Fibroblast of the aortic adventitia (primary cell): ENCODE results near the gene RASSF7. TPM values are rescaled to one million over a fixed set of nuclear protein-coding genes. Genes with fewer than 3 reads are reported as not detected.

Experiments
- DNase-seq: peaks from one replicate; pipeline ENCODE4 v3.0.0-alpha.2; 2010; ENCODE audit warnings: low read depth
- H3K4me3 ChIP-seq: 2 replicates; pipeline ENCODE4 v1.5.1; 2011; ENCODE audit warnings: low read depth, mild to moderate bottlenecking, control low read depth, low read length, moderate library complexity
- total RNA-seq: library from RNA; depleted of rRNA; stranded (reverse); fragments of >200 nt; gene quantifications from 2 replicates; pipeline ENCODE4 v1.2.3, GENCODE V29; 2012; ENCODE audit warnings: low replicate concordance
- TF ChIP-seq, protein P1 (sequence below): IDR thresholded peaks from 2 replicates; pipeline ENCODE4 v1.5.1; 2011; ENCODE audit warnings: mild to moderate bottlenecking, low read length, control low read depth, inconsistent platforms; ENCODE audit not compliant: insufficient read depth

RASSF7 gene
- total RNA-seq, 1 donor, result 1.6 TPM

DNA sequence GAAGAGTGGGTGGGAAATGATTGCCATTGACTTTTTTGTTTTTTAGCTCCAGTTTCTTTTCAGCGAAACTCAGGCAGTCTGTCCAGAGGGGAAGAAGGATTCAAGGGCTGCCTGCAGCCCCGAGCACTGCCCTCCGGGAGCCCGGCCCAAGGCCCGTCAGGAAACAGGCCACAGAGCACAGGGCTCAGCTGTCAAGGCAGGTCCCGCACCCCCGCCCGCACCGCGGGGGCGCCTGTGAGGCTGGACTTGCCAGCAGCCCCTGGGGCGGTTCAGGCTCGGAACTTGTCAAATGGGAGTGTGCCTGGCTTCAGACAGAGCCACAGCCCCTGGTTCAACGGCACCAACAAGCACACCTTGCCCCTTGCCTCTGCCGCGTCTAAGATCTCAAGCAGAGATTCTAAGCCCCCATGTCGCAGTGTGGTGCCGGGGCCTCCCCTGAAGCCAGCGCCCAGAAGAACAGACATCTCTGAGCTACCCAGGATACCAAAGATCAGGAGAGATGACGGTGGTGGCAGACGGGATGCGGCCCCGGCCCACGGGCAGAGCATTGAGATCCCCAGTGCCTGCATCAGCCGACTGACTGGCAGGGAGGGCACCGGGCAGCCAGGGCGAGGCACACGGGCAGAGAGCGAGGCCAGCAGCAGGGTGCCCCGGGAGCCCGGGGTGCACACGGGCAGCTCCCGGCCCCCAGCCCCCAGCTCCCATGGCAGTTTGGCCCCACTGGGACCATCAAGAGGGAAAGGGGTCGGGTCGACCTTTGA is 46.4 kb downstream of the RASSF7 start:
- H3K4me3 ChIP-seq, result no peak overlapping the region
- DNase-seq, result no peak
- TF ChIP-seq, protein P1, sequence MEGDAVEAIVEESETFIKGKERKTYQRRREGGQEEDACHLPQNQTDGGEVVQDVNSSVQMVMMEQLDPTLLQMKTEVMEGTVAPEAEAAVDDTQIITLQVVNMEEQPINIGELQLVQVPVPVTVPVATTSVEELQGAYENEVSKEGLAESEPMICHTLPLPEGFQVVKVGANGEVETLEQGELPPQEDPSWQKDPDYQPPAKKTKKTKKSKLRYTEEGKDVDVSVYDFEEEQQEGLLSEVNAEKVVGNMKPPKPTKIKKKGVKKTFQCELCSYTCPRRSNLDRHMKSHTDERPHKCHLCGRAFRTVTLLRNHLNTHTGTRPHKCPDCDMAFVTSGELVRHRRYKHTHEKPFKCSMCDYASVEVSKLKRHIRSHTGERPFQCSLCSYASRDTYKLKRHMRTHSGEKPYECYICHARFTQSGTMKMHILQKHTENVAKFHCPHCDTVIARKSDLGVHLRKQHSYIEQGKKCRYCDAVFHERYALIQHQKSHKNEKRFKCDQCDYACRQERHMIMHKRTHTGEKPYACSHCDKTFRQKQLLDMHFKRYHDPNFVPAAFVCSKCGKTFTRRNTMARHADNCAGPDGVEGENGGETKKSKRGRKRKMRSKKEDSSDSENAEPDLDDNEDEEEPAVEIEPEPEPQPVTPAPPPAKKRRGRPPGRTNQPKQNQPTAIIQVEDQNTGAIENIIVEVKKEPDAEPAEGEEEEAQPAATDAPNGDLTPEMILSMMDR, result no peak

DNA sequence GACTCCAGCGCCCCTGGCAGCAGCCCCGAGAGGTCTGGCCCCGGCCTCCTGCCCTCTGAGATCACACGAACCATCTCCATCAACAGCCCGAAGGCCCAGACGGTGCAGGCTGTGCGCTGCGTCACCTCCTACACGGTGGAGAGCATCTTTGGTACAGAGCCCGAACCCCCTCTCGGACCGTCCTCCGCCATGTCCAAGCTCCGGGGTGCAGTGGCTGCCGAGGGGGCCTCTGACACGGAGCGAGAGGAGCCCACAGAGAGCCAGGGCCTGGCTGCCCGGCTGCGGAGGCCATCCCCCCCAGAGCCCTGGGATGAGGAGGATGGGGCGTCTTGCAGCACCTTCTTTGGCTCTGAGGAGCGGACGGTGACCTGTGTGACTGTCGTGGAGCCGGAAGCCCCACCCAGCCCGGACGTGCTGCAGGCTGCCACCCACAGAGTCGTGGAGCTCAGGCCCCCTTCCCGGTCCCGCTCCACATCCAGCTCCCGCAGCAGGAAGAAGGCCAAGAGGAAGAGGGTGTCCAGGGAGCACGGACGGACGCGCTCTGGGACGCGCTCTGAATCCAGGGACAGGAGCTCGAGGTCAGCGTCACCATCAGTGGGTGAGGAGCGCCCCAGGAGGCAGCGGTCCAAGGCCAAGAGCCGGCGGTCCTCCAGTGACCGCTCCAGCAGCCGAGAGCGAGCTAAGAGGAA is 47.3 kb downstream of the RASSF7 start:
- DNase-seq, result no peak
- TF ChIP-seq, protein P1, result no peak

DNA sequence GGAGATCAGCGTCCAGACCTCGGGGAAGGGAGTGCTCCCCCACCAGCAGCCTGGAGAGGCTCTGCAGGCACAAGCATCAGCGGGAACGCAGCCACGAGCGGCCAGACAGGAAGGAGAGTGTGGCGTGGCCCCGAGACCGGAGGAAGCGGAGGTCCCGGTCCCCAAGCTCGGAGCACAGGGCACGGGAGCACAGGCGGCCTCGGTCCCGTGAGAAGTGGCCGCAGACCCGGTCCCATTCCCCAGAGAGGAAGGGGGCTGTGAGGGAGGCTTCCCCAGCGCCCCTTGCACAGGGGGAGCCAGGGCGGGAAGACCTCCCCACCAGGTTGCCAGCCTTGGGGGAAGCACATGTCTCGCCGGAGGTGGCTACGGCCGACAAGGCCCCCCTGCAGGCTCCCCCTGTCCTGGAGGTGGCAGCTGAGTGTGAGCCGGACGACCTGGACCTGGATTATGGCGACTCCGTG is 48.1 kb downstream of the RASSF7 start:
- DNase-seq, result no peak
- TF ChIP-seq, protein P1, result no peak
- no peak overlapping the region for H3K4me3 ChIP-seq

More for the DNA sequence above, 47.3 kb downstream of the RASSF7 start:
- no peak overlapping the region for H3K4me3 ChIP-seq

DNA sequence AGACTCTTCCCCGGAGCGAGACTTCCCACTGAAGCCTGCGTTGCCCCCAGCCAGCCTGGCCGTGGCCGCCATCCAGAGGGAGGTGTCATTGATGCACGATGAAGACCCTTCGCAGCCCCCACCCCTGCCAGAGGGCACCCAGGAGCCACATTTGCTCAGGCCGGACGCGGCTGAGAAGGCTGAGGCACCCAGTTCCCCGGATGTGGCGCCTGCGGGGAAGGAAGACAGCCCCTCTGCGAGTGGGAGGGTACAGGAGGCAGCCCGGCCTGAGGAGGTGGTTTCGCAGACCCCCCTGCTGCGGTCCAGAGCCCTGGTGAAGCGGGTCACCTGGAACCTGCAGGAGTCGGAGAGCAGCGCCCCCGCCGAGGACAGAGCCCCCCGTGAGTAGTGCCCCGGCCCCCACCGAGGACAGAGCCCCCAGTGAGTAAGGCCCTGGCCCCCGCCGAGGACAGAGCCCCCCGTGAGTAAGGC is 48.6 kb downstream of the RASSF7 start:
- DNase-seq, result no peak
- TF ChIP-seq, protein P1, result no peak
- no peak overlapping the region for H3K4me3 ChIP-seq

DNA sequence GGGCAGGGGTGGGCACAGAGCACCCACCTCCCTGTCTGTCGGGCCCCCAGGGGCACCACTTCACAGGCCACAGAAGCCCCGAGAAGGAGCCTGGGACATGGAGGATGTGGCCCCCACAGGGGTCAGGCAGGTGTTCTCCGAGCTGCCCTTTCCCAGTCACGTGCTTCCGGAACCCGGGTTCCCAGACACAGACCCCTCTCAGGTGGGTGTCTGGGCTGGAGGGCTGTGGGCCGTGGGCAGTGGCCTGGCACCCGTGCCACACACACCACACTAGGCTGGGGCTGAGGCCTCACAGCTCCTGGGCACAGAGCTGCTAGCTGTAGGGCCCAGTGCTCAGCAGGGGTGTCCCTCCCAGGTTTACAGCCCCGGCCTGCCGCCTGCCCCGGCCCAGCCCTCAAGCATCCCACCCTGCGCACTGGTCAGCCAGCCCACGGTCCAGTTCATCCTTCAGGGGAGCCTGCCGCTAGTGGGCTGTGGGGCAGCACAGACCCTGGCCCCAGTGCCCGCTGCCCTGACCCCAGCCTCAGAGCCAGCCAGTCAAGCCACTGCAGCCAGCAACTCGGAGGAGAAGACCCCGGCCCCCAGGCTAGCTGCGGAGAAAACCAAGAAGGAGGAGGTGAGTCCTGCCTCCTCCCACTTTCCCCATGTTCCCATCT is 49.5 kb downstream of the RASSF7 start:
- TF ChIP-seq, protein P1, result no peak
- no peak for DNase-seq
- no peak overlapping the region for H3K4me3 ChIP-seq

DNA sequence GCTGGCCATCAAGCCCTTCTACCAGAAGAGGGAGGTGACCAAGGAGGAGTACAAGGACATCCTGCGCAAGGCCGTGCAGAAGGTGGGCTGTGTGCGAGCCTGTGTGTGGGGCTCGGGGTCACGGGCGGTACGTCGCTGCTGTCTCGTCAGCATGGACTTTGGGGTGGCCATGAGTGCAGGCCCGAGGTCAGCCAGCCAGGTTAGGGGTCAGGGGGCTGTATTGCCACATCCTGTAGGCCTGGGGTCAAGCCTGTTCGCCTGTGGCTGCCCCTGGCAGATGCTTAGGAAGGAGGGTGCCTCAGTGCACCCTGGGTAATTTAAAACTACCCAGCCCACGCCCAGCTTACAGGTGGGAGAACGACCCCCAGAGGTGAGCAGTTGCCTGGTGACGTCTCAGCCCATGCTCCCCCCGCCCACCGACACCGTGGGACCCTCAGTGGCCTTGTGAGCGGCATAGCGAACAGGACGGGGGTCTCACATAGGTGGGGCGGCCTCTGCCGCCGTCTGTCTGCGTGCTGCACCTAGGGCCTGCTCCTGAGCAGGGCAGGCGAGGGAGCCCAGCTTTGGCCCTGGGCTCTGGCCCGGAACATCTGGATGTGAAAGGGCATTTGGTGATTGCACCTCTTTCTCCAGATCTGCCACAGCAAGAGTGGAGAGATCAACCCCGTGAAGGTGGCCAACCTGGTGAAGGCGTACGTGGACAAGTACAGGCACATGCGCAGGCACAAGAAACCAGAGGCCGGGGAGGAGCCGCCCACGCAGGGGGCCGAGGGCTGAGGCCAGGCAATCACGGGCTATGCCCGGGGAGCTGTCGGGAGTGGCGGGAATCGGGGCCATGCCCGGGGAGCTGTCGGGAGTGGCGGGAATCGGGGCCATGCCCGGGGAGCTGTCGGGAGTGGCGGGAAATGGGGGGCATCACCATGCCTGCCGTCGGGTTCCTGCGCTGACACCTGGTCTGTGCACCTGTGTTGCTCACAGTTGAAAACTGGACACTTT is 50.5 kb downstream of the RASSF7 start:
- TF ChIP-seq, protein P1, result no peak
- H3K4me3 ChIP-seq, result no peak overlapping the region
- DNase-seq, result no peak
